Measurements from ENCODE around the gene ZNF235.

DNA sequence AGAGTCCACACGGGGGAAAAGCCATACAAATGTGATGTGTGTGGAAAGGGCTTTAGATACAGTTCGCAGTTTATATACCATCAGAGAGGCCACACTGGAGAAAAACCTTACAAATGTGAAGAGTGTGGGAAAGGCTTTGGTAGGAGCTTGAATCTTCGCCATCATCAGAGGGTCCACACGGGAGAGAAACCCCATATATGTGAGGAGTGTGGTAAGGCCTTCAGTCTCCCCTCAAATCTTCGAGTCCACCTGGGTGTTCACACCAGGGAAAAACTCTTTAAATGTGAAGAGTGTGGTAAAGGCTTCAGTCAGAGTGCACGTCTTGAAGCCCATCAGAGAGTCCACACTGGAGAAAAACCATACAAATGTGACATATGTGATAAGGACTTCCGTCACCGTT is 68.4 kb downstream of the ZNF235 start:
- TF ChIP-seq EZH2 (IDR thresholded peaks at IDR 0.05; ENCODE audit: insufficient read depth, poor library complexity, severe bottlenecking) (no peak), EZH2phosphoT487 (IDR thresholded peaks at IDR 0.05; ENCODE audit: insufficient read depth, low read depth) (no peak)
